Keratinocyte (primary cell): Measurements from ENCODE around the gene LMAN2L. TPM values are rescaled to one million over a fixed set of nuclear protein-coding genes. Genes with fewer than 3 reads are reported as not detected.

Experiments used
- DNase-seq: peaks from one replicate; pipeline ENCODE4 v3.0.0-alpha.2; 2011; ENCODE audit warnings: low read depth, missing footprints, low spot score
- FAIRE-seq: peaks from 2 replicates; lab custom pipeline; 2011; peaks lifted over from hg19 to GRCh38; lab: Jason Lieb, UNC
- H2AFZ ChIP-seq: 2 replicates; pipeline ENCODE4 v1.6.0; 2012; ENCODE audit warnings: low read length, control low read depth, inconsistent platforms; ENCODE audit not compliant: control insufficient read depth
- H3K27ac ChIP-seq: 2 replicates; pipeline ENCODE4 v1.5.1; 2011; ENCODE audit warnings: low read length; ENCODE audit not compliant: control insufficient read depth, insufficient read depth
- H3K27me3 ChIP-seq: 3 replicates; pipeline ENCODE4 v1.6.0; 2011; ENCODE audit warnings: low read length; ENCODE audit not compliant: control insufficient read depth, insufficient read depth; ENCODE audit errors: extremely low read depth
- H3K36me3 ChIP-seq, 2 experiments: 2 replicates in 1 of 2; 3 replicates in 1 of 2; pipeline ENCODE4 v1.5.1; 2011; ENCODE audit warnings: low read length in 2 of 2, mild to moderate bottlenecking in 1 of 2; ENCODE audit not compliant: control insufficient read depth in 2 of 2, insufficient read depth in 2 of 2; ENCODE audit errors: extremely low read depth in 1 of 2
- H3K4me1 ChIP-seq: 3 replicates; pipeline ENCODE4 v1.5.1; 2011; ENCODE audit warnings: low read length; ENCODE audit not compliant: control insufficient read depth, insufficient read depth; ENCODE audit errors: extremely low read depth
- H3K4me2 ChIP-seq: 3 replicates; pipeline ENCODE4 v1.6.0; 2011; ENCODE audit warnings: low read depth, low read length; ENCODE audit not compliant: control insufficient read depth, insufficient read depth; ENCODE audit errors: extremely low read depth
- H3K4me3 ChIP-seq, 3 experiments: fragments of 200-600 bp in 1 of 3; sonication (generic) in 1 of 3; 2 replicates in 2 of 3; 3 replicates in 1 of 3; pipeline ENCODE4 v1.5.1; 2011 to 2016; ENCODE audit warnings: low read length in 3 of 3, mild to moderate bottlenecking in 3 of 3, control low read depth in 2 of 3, inconsistent platforms in 1 of 3, low read depth in 1 of 3, mixed read lengths in 1 of 3, mixed run types in 1 of 3, moderate library complexity in 1 of 3; ENCODE audit not compliant: control insufficient read depth in 2 of 3, insufficient read depth in 2 of 3; ENCODE audit errors: extremely low read depth in 1 of 3
- H3K79me2 ChIP-seq: 2 replicates; pipeline ENCODE4 v1.6.0; 2012; ENCODE audit warnings: low read length; ENCODE audit not compliant: control insufficient read depth, insufficient read depth
- H3K9ac ChIP-seq: 3 replicates; pipeline ENCODE4 v1.6.0; 2011; ENCODE audit warnings: low read length; ENCODE audit not compliant: control insufficient read depth, insufficient read depth; ENCODE audit errors: extremely low read depth
- H3K9me1 ChIP-seq: 3 replicates; pipeline ENCODE4 v1.6.0; 2011; ENCODE audit warnings: low read length; ENCODE audit not compliant: control insufficient read depth, insufficient read depth; ENCODE audit errors: extremely low read depth
- H3K9me3 ChIP-seq: 2 replicates; pipeline ENCODE4 v1.5.1; 2012; ENCODE audit warnings: low read depth, low read length; ENCODE audit not compliant: control insufficient read depth
- H4K20me1 ChIP-seq: 3 replicates; pipeline ENCODE4 v1.6.0; 2011; ENCODE audit warnings: low read length; ENCODE audit not compliant: control insufficient read depth, insufficient read depth; ENCODE audit errors: extremely low read depth
- EZH2 ChIP-seq: IDR thresholded peaks from one replicate; pipeline ENCODE4 v1.6.1; 2012; ENCODE audit warnings: inconsistent platforms, mild to moderate bottlenecking, low read length, moderate library complexity
- dilution Hi-C: fragments of 300-500 bp; cut with MboI; formaldehyde crosslinking; loops from one replicate; pipeline ENCODE4 v1.7.0; 2020; ENCODE audit warnings: low sequenced_read_pairs; ENCODE audit not compliant: extremely low pct_ligation_motif_present
- polyA plus RNA-seq, 5 experiments: library from polyadenylated mRNA; depleted of rRNA in 3 of 5; stranded (reverse) in 3 of 5; stranded (forward) in 1 of 5; unstranded in 1 of 5; fragments of >200 nt; gene quantifications; 1 replicate in 1 of 5; 2 replicates in 3 of 5; 3 replicates in 1 of 5; pipeline versions ENCODE4 v1.2.1 to v1.2.3, GENCODE V29; 2011 to 2012; ENCODE audit warnings: missing spikeins in 2 of 5, low read depth in 1 of 5, low replicate concordance in 1 of 5
- TF ChIP-seq, protein P1 (sequence below), 3 experiments: IDR thresholded peaks in 1 of 3; conservative IDR thresholded peaks in 1 of 3; optimal IDR thresholded peaks in 1 of 3; 2 replicates in 2 of 3; 3 replicates in 1 of 3; pipeline versions ENCODE3 to v1.5.1; 2011; ENCODE audit warnings: low read length in 3 of 3, mild to moderate bottlenecking in 3 of 3, moderate library complexity in 2 of 3, control low read depth in 1 of 3, inconsistent platforms in 1 of 3; ENCODE audit not compliant: insufficient read depth in 2 of 3; ENCODE audit errors: extremely low read depth in 1 of 3

Gene LMAN2L
- polyA plus RNA-seq, 1 donor (not counting 4 experiments of a cell fraction or from before 2014, with no cell fraction given) = 20.7 TPM

DNA sequence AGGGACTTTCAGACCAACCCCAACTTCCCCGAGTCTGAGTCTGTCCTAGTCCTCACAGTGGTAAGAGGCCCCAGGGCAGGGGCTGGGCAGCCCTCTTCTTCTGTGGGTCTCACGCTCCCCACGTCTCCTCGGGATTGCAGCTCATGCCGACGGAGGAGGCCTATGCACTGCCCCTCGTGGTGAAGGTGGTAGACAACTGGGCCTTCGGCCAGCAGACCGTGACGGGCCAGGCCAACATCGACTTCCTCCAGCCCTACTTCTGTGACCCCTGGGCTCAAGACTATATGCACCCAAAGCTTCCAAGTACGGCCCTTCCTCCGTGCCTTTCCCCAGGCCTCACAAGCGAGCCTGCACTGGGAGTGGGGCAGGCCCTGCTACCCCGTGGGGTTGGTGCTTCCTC, 44.3 kb downstream of the LMAN2L start:
- DNase-seq (no peak), FAIRE-seq (no peak)
- no peak overlapping the region for H3K4me2 ChIP-seq
- H3K4me1 ChIP-seq = peaks cover 17% of the 10 kb centered on the region
- H3K9me3 ChIP-seq = no peaks in the 10 kb centered on the region
- H3K27ac ChIP-seq = no peak overlapping the region
- no peaks in the 10 kb centered on the region for H3K27me3 ChIP-seq
- H3K9ac ChIP-seq = no peak overlapping the region
- TF ChIP-seq, protein P1, sequence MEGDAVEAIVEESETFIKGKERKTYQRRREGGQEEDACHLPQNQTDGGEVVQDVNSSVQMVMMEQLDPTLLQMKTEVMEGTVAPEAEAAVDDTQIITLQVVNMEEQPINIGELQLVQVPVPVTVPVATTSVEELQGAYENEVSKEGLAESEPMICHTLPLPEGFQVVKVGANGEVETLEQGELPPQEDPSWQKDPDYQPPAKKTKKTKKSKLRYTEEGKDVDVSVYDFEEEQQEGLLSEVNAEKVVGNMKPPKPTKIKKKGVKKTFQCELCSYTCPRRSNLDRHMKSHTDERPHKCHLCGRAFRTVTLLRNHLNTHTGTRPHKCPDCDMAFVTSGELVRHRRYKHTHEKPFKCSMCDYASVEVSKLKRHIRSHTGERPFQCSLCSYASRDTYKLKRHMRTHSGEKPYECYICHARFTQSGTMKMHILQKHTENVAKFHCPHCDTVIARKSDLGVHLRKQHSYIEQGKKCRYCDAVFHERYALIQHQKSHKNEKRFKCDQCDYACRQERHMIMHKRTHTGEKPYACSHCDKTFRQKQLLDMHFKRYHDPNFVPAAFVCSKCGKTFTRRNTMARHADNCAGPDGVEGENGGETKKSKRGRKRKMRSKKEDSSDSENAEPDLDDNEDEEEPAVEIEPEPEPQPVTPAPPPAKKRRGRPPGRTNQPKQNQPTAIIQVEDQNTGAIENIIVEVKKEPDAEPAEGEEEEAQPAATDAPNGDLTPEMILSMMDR (optimal IDR thresholded peaks at IDR 0.05 in 1 of 3, IDR thresholded peaks at IDR 0.05 in 1 of 3, conservative IDR thresholded peaks at IDR 0.05 in 1 of 3; ENCODE audit: extremely low read depth in 1 of 3, insufficient read depth in 2 of 3, low read length in 3 of 3) = no peak
- H3K9me1 ChIP-seq = no peaks in the 10 kb centered on the region
- H3K4me3 ChIP-seq = no peak overlapping the region
- no peaks in the 10 kb centered on the region for H3K36me3 ChIP-seq
- dilution Hi-C loops = no loop called here
- H3K79me2 ChIP-seq = no peaks in the 10 kb centered on the region
- H2AFZ ChIP-seq = no peak overlapping the region
- H4K20me1 ChIP-seq = no peaks in the 10 kb centered on the region

DNA sequence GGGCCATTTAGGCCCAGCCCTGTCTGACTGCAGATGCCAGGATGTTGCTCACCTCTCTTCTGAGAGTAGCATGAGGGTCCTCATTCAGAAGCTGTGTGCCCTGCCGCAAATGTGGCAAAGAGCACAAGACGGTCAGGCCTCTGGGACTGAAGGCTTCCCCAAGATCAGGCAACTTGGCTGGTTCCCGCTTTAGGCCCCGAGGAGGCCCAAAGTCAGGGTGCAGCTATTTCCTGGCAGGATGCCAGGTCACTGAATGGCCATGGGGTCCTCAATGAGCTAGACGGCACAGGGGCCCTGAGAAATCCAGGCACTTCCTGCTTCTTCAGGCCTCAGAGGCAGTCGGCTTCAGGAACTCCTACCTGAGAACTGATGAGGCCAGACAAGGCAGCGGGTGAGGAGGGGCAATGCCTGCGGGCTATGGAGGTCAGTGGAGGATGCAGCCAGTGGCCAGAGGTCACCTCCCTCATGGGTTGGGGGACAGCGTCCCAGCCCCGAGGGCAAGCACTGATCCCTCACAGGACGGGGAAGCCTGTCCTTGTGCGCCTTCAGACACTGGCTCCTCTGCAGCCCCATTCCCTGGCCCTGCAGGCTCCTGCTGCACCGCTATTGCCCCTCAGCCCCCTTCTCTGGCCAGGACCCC, 44.9 kb downstream of the LMAN2L start:
- no peaks in the 10 kb centered on the region for H3K27me3 ChIP-seq
- dilution Hi-C loops = no loop called here
- H3K9ac ChIP-seq = no peak overlapping the region
- H3K27ac ChIP-seq = no peak overlapping the region
- H3K9me3 ChIP-seq = no peaks in the 10 kb centered on the region
- no peaks in the 10 kb centered on the region for H3K79me2 ChIP-seq
- H3K9me1 ChIP-seq = no peaks in the 10 kb centered on the region
- H4K20me1 ChIP-seq = no peaks in the 10 kb centered on the region
- H3K4me1 ChIP-seq = peaks cover 17% of the 10 kb centered on the region
- H2AFZ ChIP-seq = no peak overlapping the region
- DNase-seq (no peak), FAIRE-seq (no peak)
- no peak overlapping the region for H3K4me2 ChIP-seq
- no peak overlapping the region for H3K4me3 ChIP-seq
- H3K36me3 ChIP-seq = no peaks in the 10 kb centered on the region
- no peak for TF ChIP-seq EZH2
- TF ChIP-seq, protein P1 (optimal IDR thresholded peaks at IDR 0.05 in 1 of 3, IDR thresholded peaks at IDR 0.05 in 1 of 3, conservative IDR thresholded peaks at IDR 0.05 in 1 of 3; ENCODE audit: extremely low read depth in 1 of 3, insufficient read depth in 2 of 3, low read length in 3 of 3) = no peak
